ENCODE data around the gene SGTA. TPM values are rescaled to one million over a fixed set of nuclear protein-coding genes. Genes with fewer than 3 reads are reported as not detected.

SGTA gene
- total and polyA plus RNA-seq, 2 of the 13 experiments (the other 11 are each of a cell fraction or from before 2014, with no cell fraction given): 43.9 to 47.4 TPM

DNA sequence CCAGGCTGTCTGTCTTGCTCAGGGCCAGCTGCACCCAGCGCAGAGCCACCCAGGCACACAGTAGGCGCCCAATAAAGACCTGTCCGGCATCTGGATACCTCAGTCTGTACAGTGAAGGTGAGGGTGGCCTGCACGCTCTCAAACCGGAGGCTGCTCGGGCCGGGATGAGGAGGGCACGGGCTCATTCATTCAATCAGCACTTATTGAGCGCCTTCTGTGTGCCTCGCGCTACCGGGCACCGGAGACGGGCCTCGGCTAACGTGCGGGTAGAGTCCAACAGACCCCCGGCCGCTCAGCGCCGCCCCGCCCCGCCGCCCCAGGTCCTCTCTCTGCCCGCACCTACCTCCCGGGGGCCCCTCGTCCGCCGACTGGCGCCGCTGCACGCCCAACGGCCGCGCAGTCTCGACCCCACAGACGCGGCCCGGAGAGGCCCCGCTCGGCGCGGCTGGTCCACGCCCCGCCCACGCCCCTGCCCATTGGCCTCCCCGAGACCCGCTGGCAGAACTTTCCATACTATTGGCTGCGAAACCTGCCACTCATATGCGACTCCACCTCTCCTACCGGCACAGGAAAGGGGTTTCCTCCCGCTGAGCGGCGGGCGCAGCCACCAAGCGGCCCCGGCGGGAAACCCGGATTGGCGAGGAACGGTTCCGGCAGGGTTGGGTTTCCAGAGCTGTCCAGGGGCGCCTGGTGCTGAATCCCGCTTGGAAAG is 43.3 kb downstream of the SGTA start, which contains the start of gene SLC39A3 (continued):
- TF ChIP-seq, protein P1, sequence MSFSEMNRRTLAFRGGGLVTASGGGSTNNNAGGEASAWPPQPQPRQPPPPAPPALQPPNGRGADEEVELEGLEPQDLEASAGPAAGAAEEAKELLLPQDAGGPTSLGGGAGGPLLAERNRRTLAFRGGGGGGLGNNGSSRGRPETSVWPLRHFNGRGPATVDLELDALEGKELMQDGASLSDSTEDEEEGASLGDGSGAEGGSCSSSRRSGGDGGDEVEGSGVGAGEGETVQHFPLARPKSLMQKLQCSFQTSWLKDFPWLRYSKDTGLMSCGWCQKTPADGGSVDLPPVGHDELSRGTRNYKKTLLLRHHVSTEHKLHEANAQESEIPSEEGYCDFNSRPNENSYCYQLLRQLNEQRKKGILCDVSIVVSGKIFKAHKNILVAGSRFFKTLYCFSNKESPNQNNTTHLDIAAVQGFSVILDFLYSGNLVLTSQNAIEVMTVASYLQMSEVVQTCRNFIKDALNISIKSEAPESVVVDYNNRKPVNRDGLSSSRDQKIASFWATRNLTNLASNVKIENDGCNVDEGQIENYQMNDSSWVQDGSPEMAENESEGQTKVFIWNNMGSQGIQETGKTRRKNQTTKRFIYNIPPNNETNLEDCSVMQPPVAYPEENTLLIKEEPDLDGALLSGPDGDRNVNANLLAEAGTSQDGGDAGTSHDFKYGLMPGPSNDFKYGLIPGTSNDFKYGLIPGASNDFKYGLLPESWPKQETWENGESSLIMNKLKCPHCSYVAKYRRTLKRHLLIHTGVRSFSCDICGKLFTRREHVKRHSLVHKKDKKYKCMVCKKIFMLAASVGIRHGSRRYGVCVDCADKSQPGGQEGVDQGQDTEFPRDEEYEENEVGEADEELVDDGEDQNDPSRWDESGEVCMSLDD (CRISPR knock-in tag; IDR thresholded peaks at IDR 0.05; ENCODE audit: borderline replicate concordance): peak; percentile 92
- TF ChIP-seq ZBED4 (CRISPR knock-in tag; IDR thresholded peaks at IDR 0.05; ENCODE audit: borderline replicate concordance) (peak; percentile 97), MLLT10 (CRISPR knock-in tag; IDR thresholded peaks at IDR 0.05) (no peak), ZNF451 (CRISPR knock-in tag; IDR thresholded peaks at IDR 0.05) (peak; percentile 85), ZNF33B (CRISPR knock-in tag; IDR thresholded peaks at IDR 0.05) (peak; percentile 93; the same call in 1 of the 2 replicates), ZEB1 (IDR thresholded peaks at IDR 0.05; ENCODE audit: insufficient replicate concordance, low read depth) (peak; percentile 50), GATAD1 (CRISPR knock-in tag; IDR thresholded peaks at IDR 0.05) (peak; percentile 95), ZNF124 (CRISPR knock-in tag; IDR thresholded peaks at IDR 0.05) (peak; percentile 98), POLR2A (IDR thresholded peaks at IDR 0.05; ENCODE audit: insufficient read depth in 1 of 2, low read depth in 2 of 2, low read length in 2 of 2) (peak in 1 of 2 experiments; percentile 51; a peak in 1 of 4 replicates), ZNF766 (CRISPR knock-in tag; IDR thresholded peaks at IDR 0.05; ENCODE audit: borderline replicate concordance) (peak; percentile 86; the same call in 1 of the 2 replicates), MATR3 (CRISPR knock-in tag; IDR thresholded peaks at IDR 0.05) (no peak)
- TF ChIP-seq, protein P2, sequence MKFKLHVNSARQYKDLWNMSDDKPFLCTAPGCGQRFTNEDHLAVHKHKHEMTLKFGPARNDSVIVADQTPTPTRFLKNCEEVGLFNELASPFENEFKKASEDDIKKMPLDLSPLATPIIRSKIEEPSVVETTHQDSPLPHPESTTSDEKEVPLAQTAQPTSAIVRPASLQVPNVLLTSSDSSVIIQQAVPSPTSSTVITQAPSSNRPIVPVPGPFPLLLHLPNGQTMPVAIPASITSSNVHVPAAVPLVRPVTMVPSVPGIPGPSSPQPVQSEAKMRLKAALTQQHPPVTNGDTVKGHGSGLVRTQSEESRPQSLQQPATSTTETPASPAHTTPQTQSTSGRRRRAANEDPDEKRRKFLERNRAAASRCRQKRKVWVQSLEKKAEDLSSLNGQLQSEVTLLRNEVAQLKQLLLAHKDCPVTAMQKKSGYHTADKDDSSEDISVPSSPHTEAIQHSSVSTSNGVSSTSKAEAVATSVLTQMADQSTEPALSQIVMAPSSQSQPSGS (CRISPR knock-in tag; IDR thresholded peaks at IDR 0.05): peak; percentile 94
- TF ChIP-seq, protein P3, sequence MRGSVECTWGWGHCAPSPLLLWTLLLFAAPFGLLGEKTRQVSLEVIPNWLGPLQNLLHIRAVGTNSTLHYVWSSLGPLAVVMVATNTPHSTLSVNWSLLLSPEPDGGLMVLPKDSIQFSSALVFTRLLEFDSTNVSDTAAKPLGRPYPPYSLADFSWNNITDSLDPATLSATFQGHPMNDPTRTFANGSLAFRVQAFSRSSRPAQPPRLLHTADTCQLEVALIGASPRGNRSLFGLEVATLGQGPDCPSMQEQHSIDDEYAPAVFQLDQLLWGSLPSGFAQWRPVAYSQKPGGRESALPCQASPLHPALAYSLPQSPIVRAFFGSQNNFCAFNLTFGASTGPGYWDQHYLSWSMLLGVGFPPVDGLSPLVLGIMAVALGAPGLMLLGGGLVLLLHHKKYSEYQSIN (CRISPR knock-in tag; IDR thresholded peaks at IDR 0.05; ENCODE audit: borderline replicate concordance): no peak
- TF ChIP-seq, protein P4, sequence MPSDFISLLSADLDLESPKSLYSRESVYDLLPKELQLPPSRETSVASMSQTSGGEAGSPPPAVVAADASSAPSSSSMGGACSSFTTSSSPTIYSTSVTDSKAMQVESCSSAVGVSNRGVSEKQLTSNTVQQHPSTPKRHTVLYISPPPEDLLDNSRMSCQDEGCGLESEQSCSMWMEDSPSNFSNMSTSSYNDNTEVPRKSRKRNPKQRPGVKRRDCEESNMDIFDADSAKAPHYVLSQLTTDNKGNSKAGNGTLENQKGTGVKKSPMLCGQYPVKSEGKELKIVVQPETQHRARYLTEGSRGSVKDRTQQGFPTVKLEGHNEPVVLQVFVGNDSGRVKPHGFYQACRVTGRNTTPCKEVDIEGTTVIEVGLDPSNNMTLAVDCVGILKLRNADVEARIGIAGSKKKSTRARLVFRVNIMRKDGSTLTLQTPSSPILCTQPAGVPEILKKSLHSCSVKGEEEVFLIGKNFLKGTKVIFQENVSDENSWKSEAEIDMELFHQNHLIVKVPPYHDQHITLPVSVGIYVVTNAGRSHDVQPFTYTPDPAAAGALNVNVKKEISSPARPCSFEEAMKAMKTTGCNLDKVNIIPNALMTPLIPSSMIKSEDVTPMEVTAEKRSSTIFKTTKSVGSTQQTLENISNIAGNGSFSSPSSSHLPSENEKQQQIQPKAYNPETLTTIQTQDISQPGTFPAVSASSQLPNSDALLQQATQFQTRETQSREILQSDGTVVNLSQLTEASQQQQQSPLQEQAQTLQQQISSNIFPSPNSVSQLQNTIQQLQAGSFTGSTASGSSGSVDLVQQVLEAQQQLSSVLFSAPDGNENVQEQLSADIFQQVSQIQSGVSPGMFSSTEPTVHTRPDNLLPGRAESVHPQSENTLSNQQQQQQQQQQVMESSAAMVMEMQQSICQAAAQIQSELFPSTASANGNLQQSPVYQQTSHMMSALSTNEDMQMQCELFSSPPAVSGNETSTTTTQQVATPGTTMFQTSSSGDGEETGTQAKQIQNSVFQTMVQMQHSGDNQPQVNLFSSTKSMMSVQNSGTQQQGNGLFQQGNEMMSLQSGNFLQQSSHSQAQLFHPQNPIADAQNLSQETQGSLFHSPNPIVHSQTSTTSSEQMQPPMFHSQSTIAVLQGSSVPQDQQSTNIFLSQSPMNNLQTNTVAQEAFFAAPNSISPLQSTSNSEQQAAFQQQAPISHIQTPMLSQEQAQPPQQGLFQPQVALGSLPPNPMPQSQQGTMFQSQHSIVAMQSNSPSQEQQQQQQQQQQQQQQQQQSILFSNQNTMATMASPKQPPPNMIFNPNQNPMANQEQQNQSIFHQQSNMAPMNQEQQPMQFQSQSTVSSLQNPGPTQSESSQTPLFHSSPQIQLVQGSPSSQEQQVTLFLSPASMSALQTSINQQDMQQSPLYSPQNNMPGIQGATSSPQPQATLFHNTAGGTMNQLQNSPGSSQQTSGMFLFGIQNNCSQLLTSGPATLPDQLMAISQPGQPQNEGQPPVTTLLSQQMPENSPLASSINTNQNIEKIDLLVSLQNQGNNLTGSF (CRISPR knock-in tag; IDR thresholded peaks at IDR 0.05): peak; percentile 96

Data from HepG2 (cell line).